Fibroblast of villous mesenchyme (primary cell): ENCODE measurements around the gene KLF17. TPM values are rescaled to one million over a fixed set of nuclear protein-coding genes. Genes with fewer than 3 reads are reported as not detected.

Experiments
- DNase-seq: peaks from one replicate; pipeline ENCODE4 v3.0.0-alpha.2; 2010; ENCODE audit warnings: low read depth
- H3K4me3 ChIP-seq: 2 replicates; pipeline ENCODE4 v1.5.1; 2011; ENCODE audit warnings: low read depth, mild to moderate bottlenecking, low read length
- total RNA-seq: library from RNA; depleted of rRNA; stranded (reverse); fragments of >200 nt; gene quantifications from 2 replicates; pipeline ENCODE4 v1.2.3, GENCODE V29; 2012
- TF ChIP-seq, protein P1 (sequence below): IDR thresholded peaks from 2 replicates; pipeline ENCODE4 v1.5.1; 2012; ENCODE audit warnings: low read depth, mild to moderate bottlenecking, low read length; ENCODE audit not compliant: insufficient read depth

Gene KLF17
- total RNA-seq, 1 donor: under 0.01 TPM

DNA sequence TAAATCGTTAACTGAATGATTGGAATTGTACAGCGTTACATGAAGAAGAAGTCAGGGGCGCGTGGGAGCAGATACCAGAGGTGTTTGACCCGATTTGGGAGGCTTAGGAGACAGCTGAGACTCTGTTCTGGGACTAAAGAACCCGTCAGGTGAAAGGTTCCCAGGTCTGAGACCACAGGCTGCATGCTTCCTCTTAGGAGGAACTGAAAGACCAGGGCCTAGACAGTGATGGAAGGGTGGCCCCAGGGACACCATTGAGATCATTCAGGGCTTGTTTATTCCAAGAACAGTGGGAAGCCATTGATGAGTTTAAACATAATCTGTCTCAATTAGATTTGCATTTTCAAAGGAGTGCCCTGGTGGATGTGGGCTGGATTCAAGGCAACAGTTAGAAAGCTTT, 904 bp downstream of the KLF17 start:
- no peak overlapping the region for H3K4me3 ChIP-seq
- no peak for DNase-seq
- TF ChIP-seq, protein P1, sequence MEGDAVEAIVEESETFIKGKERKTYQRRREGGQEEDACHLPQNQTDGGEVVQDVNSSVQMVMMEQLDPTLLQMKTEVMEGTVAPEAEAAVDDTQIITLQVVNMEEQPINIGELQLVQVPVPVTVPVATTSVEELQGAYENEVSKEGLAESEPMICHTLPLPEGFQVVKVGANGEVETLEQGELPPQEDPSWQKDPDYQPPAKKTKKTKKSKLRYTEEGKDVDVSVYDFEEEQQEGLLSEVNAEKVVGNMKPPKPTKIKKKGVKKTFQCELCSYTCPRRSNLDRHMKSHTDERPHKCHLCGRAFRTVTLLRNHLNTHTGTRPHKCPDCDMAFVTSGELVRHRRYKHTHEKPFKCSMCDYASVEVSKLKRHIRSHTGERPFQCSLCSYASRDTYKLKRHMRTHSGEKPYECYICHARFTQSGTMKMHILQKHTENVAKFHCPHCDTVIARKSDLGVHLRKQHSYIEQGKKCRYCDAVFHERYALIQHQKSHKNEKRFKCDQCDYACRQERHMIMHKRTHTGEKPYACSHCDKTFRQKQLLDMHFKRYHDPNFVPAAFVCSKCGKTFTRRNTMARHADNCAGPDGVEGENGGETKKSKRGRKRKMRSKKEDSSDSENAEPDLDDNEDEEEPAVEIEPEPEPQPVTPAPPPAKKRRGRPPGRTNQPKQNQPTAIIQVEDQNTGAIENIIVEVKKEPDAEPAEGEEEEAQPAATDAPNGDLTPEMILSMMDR: no peak

DNA sequence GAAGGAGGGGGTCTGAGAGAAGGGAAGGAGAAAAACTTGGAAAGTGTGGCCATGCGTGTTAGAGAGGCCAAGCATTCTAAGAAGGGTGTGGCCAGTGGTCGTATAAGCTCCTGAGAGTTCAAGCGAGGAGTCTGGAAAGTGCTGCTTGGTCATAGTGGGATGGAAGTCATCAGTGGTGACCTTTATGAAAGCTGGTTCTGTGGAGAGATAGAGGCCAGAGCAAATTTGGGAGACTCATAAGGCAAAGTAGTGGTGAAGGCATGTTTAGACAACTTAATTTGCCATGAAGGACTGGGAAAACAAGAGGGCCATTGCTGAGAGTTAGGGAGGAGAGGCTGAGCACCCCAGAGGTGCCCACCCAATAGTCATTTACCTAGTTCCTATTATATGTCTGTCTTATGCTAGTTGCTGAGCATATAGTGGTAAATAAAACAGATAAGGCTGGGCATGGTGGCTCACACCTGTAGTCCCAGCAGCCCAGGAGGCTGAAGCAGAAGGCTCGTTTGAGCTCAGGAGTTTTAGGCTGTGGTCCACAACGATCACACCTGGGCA, 1.9 kb downstream of the KLF17 start:
- H3K4me3 ChIP-seq: no peak overlapping the region
- TF ChIP-seq, protein P1: no peak
- no peak for DNase-seq

DNA sequence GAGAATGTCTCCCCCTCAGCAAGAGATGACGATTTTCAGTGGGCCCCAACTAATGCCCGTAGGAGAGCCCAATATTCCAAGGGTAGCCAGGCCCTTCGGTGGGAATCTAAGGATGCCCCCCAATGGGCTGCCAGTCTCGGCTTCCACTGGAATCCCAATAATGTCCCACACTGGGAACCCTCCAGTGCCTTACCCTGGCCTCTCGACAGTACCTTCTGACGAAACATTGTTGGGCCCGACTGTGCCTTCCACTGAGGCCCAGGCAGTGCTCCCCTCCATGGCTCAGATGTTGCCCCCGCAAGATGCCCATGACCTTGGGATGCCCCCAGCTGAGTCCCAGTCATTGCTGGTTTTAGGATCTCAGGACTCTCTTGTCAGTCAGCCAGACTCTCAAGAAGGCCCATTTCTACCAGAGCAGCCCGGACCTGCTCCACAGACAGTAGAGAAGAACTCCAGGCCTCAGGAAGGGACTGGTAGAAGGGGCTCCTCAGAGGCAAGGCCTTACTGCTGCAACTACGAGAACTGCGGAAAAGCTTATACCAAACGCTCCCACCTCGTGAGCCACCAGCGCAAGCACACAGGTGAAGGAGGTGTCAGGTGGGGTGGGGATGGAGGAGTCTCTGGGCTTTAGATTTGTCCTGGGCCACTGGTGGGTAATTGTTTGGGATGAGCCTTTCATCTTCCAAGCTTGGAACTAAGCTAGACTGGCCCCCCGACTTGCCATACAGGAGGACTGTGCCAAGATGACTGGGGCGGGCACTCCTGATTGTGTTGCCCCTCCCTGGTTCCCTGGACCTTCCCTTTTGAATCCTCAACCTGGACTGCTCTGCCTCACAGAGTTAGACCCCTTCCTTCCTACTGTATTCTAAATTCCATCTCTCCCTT, 11.2 kb downstream of the KLF17 start:
- H3K4me3 ChIP-seq: no peak overlapping the region
- TF ChIP-seq, protein P1: no peak
- no peak for DNase-seq

DNA sequence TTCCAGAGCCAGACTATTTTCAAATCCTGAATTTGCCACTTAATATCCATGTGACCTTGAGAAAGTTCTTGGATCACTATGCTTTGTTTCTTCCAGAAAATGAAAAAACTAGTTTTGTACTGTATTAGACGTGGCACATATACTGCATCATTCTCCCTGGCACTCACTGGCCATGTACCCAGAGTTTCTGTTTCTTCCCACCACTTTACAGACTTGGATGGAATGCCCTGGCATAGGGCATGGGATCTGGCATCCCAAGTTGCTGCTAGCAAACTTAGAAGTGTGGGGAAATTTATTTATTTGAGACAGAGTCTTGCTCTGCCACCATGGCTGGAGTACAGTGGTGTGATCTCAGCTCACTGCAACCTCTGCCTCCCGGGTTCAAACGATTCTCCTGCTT, 12.8 kb downstream of the KLF17 start:
- DNase-seq: no peak
- H3K4me3 ChIP-seq: no peak overlapping the region
- TF ChIP-seq, protein P1: no peak

DNA sequence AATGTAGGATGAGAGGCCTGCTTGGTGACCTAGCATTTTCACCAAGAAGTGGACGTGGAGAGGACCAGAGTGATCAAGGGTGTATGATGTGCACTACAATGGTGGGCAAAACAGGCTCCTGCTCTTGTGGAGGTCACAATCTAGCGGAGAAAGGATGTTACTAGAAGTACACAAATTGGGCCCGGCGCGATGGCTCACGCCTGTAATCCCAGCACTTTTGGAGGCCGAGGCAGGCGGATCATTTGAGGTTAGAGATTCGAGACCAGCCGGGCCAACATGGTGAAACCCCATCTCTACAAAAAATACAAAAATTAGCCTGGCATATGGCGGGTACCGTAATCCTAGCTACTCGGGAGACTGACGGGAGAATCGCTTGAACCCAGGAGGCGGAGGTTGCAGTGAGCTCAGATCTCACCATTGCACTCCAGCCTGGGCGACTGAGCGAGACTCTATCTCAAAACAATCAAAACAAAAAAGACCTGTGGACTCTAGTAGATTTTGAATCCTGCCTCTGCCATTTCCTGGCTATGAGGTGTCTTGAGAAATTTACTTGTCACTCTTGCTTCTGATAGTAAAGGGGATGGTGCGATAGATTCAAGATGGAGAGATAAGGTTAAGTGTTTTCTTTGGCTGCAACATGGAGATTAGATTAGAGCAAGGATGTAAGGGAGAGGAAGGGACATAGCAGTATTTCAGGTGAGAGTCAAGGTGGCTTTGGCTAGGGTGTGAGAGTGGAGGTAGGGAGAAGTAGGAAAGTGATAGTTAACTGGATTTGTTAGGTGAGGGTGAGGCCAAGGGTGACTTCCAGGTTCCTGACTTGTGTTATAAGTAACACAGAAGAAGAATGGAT, 15.7 kb downstream of the KLF17 start:
- TF ChIP-seq, protein P1: no peak
- DNase-seq: no peak
- H3K4me3 ChIP-seq: no peak overlapping the region

DNA sequence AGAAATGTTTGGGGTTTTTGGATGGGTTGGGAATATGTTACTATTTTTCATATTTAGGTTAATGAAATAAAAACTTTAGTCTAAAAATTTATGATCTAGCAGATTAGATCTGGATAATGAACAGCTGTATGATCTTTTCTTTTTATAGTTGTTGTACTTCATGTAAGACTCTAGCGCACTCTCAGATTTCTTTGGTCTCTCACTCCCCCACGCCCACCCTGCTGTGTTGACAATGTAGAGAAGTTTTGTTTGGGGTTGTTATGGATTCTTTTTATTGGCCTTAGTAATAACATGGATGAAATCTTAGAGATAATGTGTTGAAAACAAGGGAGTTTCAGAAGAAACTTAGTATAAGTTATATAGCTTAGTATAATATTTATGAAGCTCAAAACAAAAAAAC, 17.3 kb downstream of the KLF17 start:
- peak; percentile 53 for DNase-seq
- H3K4me3 ChIP-seq: no peak overlapping the region
- TF ChIP-seq, protein P1: no peak
